GM12874 (cell line): ENCODE measurements around the gene FAT2.

Source experiments
- CTCF ChIP-seq: IDR thresholded peaks from 2 replicates; pipeline ENCODE4 v1.5.1; 2011; ENCODE audit warnings: low read depth, mild to moderate bottlenecking, control low read depth, low read length, moderate library complexity; ENCODE audit not compliant: insufficient read depth

The FAT2 gene

GRCh38 chr5:151557466-151557865, 33.7 kb downstream of the FAT2 start:
- TF ChIP-seq CTCF, result no peak

GRCh38 chr5:151556806-151557205, 34.3 kb downstream of the FAT2 start:
- no peak for TF ChIP-seq CTCF

- no peak for TF ChIP-seq CTCF
These were observed 35.2 kb downstream of the FAT2 start for GRCh38 chr5:151555760-151556576.

- no peak for TF ChIP-seq CTCF
These were observed 37.4 kb downstream of the FAT2 start for GRCh38 chr5:151553695-151554094.

- TF ChIP-seq CTCF, result no peak
These were observed 37.9 kb downstream of the FAT2 start for GRCh38 chr5:151553130-151553670.

GRCh38 chr5:151551985-151552384, 39.1 kb downstream of the FAT2 start:
- no peak for TF ChIP-seq CTCF

GRCh38 chr5:151550146-151550545, 41.0 kb downstream of the FAT2 start:
- no peak for TF ChIP-seq CTCF
